ENCODE data around the gene ZNF536.
"Not testable (repeated sequence)": the region's sequence is repeated elsewhere in the genome, so short reads cannot be mapped to it uniquely, and the experiment has no call there.

Gene ZNF536

GRCh38 chr19:30391554-30392551, 19.7 kb downstream of the ZNF536 start:
- no peak for DNase-seq

GRCh38 chr19:30393046-30393445, 20.9 kb downstream of the ZNF536 start:
- DNase-seq = no peak

- no peak for DNase-seq
Measured at GRCh38 chr19:30393729-30394480, 21.7 kb downstream of the ZNF536 start.

GRCh38 chr19:30394481-30395151, 22.4 kb downstream of the ZNF536 start:
- DNase-seq = no peak

- DNase-seq = no peak
Measured at GRCh38 chr19:30395283-30395682, 23.1 kb downstream of the ZNF536 start.

- not testable (repeated sequence) for DNase-seq
Measured at GRCh38 chr19:30398539-30398938, 26.4 kb downstream of the ZNF536 start.

GRCh38 chr19:30401956-30402355, 29.8 kb downstream of the ZNF536 start:
- no peak for DNase-seq

- DNase-seq = no peak
Measured at GRCh38 chr19:30402436-30403202, 30.4 kb downstream of the ZNF536 start.

GRCh38 chr19:30403203-30403985, 31.2 kb downstream of the ZNF536 start:
- no peak for DNase-seq

- DNase-seq = no peak
Measured at GRCh38 chr19:30406220-30407067, 34.3 kb downstream of the ZNF536 start.

GRCh38 chr19:30407068-30407709, 35.0 kb downstream of the ZNF536 start:
- DNase-seq = no peak

- no peak for DNase-seq
Measured at GRCh38 chr19:30408734-30409301, 36.6 kb downstream of the ZNF536 start.

GRCh38 chr19:30411714-30412113, 39.5 kb downstream of the ZNF536 start:
- no peak for DNase-seq

- no peak for DNase-seq
Measured at GRCh38 chr19:30416375-30416774, 44.2 kb downstream of the ZNF536 start.

GRCh38 chr19:30417166-30417565, 45.0 kb downstream of the ZNF536 start:
- not testable (repeated sequence) for DNase-seq

GRCh38 chr19:30419568-30420180, 47.5 kb downstream of the ZNF536 start:
- DNase-seq = no peak

GRCh38 chr19:30420316-30420715, 48.1 kb downstream of the ZNF536 start:
- no peak for DNase-seq

GRCh38 chr19:30420881-30421280, 48.7 kb downstream of the ZNF536 start:
- no peak for DNase-seq

GRCh38 chr19:30421571-30421970, 49.4 kb downstream of the ZNF536 start:
- DNase-seq = no peak
